Suppressor macrophage (primary cell): Measurements from ENCODE around the gene OLFML3.

Source experiments
- DNase-seq, 4 experiments: peaks; one replicate each; pipeline ENCODE4 v3.0.0-alpha.2; 2020 to 2022

The OLFML3 gene

DNA sequence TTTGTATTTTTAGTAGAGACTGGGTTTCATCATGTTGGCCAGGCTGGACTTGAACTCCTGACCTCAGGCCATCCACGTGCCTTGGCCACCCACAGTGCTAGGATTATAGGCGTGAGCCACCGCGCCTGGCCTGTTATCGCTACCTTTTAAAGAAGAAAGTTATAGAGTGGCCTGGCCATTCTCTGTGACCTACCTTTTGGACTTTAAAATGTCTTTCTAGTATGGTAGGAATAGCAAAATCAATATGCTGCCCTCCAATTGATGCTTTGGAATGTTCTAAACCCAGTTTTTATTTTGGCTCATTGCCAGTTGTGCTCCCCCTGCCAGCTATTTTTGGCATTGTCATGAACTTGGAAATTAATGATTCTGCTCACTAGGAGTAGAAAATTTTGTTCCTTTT, 30.3 kb upstream of the OLFML3 start:
- DNase-seq, result peak in 1 of 4 experiments; percentile 14

DNA sequence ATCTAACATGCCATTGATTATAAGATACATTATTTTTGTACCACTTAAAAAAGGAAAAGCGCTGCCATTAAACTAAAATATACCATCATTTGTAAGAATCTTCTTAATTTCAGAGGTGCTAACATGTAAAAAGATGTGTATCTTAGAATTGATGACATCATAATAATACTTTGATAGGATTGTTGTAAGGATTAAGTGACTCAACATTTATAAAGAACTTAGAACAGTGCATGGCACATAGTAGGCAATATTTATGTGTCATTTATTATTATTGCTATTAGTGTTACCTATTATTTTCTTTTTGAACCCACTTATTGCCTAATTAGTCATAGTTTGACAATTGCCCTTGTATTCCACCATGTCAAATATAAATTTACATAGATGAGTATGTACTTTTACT, 28.4 kb upstream of the OLFML3 start:
- no peak for DNase-seq

DNA sequence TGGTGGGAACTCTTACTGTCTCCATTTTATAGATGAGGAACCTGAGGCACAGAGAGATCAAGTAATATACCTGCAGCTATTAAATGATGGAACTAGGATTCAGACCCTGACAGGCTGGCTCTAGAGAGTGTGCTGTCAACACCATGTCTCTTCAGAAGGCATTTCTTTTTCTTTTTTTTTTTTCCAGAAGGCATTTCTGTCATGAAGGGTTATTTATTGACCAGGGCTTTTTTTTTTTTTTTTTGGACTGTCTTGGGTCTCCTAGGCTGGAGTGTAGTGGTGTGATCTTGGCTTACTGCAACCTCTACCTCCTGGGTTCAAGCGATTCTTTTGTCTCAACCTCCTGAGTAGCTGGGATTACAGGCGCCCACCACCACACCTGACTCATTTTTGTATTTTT, 27.6 kb upstream of the OLFML3 start:
- DNase-seq, result no peak

DNA sequence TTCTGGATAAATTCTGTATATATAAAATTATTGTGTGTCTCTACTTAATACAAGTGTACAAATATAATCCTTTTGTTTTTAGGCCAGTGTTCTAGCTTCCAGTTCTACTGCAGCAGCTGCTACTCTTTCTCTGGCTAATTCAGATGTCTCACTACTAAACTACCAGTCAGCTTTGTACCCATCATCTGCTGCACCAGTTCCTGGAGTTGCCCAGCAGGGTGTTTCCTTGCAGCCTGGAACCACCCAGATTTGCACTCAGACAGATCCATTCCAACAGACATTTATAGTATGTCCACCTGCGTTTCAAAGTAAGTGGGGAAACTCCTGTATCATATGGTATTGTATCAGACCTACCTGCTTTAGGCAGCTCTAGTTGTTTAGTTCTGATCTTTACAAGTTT, 21.3 kb upstream of the OLFML3 start:
- no peak for DNase-seq

DNA sequence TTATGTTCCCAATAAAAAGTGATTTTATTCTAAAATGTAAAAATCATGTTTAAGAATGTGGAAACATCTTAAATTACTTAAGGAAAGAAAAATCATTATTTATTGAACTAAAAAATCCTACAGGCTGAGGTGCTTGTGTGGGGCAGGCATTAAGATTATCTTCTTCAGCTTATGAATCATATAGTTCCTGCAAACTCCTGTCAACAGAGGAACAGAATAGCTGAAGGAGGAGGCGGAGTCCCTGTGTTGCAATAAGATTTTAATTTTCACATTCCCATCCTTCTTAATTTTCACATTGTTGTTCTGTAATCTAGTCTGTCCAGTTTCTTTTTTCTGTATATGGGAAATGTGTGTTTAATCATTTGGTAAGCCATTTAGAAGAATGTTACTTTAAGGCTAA, 20.6 kb upstream of the OLFML3 start:
- peak in 2 of 4 experiments; percentile 12 to 30 for DNase-seq

DNA sequence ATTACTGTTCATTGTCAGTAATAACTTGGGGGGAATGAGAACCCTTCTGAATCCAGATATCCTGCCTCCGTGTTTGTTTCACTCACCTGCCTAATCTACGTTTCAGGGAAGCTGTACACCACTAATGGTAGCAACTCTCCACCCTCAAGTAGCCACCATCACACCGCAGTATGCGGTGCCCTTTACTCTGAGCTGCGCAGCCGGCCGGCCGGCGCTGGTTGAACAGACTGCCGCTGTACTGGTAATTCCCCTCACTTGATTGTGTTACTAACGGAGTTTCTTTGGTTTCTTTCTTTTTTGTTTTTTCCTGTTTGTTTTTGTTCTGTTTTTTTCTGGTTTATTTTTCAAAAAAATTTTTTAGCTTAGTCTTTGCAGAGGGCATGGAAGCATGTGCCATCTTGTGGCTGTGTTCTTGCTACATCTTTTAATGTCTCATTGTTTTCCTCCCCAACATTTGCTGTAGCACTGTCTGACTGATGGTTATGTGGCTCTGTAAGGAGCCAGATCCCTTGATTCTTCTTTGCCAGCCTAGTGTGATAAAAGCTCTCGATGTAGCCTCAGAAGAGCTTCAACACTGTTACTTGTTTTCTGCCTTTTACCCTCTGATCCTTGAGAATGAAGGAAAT, 15.9 kb upstream of the OLFML3 start:
- no peak for DNase-seq

DNA sequence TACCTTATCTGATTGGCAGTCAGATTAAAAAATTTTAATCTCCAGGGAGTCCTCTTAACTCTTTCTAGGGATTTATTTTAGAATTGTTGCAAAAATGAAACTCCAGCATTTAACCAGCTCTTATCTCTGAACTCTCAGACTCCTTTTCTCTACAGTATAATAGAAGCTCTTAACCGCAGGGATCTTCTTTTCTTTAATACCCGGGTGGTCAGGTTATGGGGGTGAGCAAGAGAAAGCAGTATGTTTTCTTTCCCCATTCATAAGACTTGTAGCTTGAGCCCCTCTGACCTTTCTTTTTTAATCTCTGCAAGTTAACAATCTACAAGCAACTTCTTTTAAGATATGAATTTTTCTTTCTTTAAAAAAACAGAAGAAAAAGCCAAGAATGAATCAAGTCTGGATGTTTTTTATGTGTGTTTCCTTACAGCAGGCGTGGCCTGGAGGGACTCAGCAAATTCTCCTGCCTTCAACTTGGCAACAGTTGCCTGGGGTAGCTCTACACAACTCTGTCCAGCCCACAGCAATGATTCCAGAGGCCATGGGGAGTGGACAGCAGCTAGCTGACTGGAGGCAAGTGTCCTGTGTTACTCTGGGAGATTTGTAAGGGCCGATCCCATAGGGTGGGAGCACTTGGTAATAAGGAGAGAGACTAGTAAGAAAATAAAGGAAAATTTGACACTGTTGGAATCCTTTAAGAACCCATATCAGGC, 13.4 kb upstream of the OLFML3 start:
- no peak for DNase-seq

DNA sequence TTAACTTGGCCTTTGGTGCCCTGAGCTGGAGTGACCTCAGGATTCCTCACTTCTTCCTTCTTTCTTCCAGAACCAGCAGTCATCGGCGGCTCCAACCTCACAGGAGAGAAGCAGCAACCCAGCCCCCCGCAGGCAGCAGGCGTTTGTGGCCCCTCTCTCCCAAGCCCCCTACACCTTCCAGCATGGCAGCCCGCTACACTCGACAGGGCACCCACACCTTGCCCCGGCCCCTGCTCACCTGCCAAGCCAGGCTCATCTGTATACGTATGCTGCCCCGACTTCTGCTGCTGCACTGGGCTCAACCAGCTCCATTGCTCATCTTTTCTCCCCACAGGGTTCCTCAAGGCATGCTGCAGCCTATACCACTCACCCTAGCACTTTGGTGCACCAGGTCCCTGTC, 6.3 kb upstream of the OLFML3 start:
- no peak for DNase-seq

DNA sequence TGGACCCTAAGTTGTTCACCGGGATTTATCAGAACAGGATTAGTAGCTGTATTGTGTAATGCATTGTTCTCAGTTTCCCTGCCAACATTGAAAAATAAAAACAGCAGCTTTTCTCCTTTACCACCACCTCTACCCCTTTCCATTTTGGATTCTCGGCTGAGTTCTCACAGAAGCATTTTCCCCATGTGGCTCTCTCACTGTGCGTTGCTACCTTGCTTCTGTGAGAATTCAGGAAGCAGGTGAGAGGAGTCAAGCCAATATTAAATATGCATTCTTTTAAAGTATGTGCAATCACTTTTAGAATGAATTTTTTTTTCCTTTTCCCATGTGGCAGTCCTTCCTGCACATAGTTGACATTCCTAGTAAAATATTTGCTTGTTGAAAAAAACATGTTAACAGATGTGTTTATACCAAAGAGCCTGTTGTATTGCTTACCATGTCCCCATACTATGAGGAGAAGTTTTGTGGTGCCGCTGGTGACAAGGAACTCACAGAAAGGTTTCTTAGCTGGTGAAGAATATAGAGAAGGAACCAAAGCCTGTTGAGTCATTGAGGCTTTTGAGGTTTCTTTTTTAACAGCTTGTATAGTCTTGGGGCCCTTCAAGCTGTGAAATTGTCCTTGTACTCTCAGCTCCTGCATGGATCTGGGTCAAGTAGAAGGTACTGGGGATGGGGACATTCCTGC, 3.9 kb upstream of the OLFML3 start:
- DNase-seq, result peak; percentile 48 to 79 (median 71)

DNA sequence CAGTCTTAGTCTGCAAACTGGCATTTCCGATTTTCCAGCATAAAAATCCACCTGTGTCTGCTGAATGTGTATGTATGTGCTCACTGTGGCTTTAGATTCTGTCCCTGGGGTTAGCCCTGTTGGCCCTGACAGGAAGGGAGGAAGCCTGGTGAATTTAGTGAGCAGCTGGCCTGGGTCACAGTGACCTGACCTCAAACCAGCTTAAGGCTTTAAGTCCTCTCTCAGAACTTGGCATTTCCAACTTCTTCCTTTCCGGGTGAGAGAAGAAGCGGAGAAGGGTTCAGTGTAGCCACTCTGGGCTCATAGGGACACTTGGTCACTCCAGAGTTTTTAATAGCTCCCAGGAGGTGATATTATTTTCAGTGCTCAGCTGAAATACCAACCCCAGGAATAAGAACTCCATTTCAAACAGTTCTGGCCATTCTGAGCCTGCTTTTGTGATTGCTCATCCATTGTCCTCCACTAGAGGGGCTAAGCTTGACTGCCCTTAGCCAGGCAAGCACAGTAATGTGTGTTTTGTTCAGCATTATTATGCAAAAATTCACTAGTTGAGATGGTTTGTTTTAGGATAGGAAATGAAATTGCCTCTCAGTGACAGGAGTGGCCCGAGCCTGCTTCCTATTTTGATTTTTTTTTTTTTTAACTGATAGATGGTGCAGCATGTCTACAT, 2.5 kb upstream of the OLFML3 start:
- peak; percentile 49 to 74 (median 64) for DNase-seq

DNA sequence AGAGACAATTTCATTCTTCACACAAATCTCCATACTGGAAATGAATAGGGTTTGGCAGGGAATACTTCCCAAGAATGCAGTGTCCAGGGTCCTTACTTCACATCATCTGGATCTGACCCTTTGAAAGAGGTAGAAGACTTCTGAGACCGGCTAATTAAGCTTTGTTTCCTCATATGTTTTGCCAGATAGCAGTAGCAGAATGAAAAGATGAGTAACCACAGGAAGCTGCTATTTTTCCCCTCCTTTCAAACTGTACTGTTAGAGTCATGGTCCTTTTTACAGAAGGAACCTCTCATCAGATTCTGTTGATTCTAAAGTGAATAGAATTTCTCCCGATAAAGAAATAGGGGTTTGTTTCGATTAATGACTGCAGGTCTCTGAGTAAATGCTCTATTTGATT, 1.4 kb upstream of the OLFML3 start:
- DNase-seq, result peak in 1 of 4 experiments; percentile 16

DNA sequence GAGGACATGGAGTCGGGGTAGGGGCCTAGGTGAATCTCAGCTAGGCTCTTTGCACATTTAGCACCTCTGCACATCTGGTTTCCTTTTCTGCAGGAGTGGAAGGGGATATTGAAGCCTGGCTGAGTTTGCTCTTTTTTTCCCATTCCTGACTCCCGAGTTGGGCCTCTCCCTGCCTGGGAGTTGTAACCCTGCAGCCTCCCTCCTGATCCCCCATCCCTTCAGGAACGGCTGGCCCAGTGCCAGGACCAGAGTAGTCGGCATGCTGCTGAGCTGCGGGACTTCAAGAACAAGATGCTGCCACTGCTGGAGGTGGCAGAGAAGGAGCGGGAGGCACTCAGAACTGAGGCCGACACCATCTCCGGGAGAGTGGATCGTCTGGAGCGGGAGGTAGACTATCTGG, 836 bp downstream of the OLFML3 start:
- no peak for DNase-seq

DNA sequence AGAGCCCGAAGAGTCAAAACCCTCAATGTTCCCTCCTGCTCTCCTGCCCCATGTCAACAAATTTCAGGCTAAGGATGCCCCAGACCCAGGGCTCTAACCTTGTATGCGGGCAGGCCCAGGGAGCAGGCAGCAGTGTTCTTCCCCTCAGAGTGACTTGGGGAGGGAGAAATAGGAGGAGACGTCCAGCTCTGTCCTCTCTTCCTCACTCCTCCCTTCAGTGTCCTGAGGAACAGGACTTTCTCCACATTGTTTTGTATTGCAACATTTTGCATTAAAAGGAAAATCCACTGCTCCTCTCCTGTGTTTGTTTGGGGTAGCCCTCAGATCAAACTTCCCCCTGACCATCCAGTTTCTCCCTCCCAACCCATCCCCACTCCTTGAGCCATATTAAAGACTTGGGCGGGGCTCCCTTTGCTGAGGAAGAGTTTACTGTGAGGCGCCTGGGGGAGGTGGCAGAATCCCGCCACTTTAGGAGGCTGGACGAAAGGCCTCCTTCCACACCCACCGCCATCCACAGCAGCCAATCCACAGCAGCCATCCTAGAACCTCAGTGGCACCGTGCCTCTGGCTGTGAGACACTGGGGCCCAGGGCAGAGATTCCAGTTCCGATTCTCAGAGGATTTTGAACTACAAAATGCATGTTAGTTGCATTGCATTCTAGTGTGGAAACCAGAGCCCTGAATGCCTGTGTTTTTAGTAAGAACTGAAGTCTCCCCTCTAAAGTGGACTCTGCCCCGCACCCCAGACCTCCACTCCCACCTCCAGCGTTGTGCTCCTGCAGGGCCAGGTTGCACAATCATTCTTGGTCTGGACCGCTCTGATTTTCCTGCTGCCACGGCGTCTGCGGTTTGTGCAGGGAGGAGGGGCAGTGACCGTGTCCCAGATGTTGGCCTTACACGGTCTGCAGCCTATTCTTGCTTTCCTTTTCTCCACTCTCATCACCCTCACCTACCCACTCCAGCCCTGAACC, 3.0 kb downstream of the OLFML3 start:
- DNase-seq, result peak; percentile 8 to 49 (median 39)

DNA sequence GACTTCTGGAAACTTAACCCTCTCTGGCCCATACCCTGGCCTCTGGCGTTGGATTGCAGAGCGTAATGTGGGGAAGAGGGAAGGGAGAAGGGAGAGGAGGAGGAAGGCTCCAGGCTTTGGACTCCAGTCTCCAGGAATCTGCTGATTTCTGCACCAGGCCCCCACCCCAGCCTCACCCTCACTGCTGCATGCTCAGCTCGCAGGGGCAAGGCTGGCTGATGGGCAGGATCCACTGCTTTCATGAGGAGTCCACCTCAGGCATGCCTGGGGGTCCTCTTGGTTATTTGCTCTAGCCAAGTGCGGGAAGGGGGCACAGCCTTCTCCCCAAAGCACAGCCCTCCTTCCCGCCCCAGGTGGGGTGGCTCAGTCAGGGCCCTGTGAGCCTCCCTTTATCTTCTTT, 3.7 kb downstream of the OLFML3 start:
- DNase-seq, result no peak

DNA sequence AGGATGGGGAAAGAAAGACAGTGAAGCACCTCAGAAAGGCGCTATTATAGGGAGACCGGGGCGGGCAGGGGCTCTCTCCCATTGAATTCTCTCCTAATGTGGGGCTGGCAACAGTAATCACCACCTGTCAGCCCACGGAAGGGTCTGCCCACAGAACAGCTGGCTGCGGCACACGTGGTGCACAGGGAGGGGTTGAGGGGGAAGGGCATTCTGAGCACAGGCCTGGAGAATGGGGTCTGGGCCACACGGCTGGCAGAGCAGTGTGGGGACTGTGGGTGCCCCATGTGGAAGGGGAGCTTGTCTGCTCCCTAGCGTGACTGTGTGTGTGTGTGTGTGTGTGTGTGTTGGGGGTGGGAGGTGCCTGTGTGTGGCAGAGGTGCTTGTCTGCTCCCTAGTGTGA, 4.1 kb downstream of the OLFML3 start:
- DNase-seq, result no peak

DNA sequence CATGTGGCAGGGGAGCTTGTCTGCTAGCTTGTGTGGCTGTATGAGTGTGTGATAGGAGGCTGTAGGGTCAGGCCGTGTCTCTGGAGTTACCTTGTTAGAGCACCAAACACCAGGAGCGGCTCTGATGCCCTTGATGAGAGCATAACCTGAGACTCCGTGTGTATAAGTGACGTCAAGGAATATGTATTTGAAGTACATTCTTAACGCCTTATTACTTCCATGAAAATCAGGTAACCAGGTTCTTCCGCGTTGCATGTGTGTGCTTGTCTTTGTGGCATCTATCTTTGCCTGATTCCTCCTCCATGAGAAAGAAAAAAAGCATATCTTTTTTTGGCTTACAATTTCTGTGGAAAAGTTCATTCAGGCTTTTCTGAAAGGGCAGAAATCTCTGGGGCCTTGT, 4.6 kb downstream of the OLFML3 start:
- DNase-seq, result no peak

DNA sequence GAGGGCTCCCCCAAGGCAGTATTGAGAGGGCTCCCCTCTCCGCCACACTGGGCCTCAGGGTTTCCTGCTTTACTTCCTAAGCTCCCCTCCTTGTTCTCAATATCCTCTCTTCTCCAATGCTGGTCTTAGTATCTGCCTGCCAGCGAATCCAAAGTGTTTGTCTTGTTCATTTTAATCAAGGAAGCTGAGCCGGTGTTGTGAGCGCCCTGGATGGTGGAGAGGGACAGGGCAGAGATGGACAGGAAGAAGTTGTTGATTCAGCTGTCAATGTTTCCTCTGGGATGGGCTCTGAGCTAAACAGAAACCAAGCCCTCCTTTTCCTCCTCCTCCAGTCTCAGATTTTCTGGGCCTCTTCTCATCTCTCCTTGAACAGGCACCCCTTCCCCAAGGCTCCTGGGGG, 5.4 kb downstream of the OLFML3 start:
- DNase-seq, result no peak

DNA sequence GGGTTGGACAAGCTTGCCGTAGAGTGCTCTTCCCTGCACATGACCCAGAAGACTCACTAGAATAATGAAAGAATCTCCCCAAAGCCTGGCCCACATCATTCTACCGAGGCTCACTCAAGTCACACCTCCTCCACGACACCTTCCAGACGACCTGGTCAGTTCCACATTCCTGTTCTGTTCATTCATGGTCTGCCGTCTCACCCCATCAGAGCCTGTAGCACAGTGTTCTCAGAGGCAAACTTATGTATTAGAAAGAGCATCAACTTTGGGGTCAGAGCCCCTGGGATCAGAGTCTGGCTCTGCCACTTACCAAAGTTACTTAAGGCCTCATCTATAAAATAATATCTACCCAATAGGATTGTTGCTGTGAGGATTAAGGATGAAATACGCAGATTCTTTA, 7.5 kb downstream of the OLFML3 start:
- no peak for DNase-seq

DNA sequence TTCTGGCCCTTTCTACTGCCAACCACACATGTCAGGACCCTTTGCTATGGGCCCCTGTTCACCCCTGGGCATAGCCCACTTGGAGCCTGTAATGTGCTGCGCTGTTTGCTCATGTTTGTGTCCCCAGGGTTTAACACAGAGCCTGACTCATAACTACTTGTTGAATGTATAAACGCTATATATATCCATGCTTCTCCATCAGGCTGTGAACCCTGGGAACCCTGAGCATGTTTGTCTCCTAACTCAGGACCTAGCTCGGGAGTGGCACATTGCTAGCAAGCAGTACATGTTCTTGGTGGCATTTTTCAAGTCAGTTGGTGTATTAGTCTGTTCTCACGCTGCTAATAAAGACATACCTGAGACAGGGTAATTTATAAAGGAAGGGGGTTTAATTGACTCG, 8.0 kb downstream of the OLFML3 start:
- DNase-seq, result no peak

DNA sequence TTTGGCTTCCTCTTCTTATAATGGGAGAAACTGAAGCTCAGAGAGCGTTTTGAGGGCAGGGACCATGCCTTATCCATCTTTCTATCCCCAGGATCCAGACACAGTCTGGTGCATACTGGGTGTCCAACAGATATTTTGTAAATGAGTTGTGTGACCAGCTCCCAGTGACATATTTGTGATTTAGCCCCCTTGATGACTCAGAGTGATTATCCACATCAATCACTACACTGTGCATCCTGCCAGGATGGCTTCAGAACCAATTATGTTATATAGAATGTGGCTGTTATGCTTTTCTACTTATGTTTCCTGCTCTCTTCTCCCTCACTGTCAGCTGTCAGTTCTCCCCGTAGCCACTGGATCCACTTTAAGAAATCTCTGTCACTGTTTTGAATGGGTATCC, 11.3 kb downstream of the OLFML3 start:
- no peak for DNase-seq

DNA sequence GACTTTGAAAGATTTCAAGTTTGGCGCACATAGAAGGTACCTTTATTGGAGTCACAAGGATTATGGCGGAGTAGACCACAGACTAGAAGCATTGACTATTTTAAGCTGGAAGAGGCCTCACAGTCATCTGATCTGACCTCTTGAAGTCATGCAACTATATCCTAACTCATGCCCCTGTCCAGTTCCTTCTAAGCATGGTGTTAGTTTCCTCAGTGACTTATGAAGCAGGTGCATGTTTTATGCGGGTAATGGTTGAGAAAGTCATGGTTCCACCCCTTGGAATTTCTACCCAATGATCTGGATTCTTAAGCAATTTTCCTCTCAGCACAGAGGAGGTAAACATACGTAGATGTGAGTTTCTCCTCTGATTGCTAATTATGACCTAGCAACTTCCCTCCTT, 11.7 kb downstream of the OLFML3 start:
- DNase-seq, result no peak

DNA sequence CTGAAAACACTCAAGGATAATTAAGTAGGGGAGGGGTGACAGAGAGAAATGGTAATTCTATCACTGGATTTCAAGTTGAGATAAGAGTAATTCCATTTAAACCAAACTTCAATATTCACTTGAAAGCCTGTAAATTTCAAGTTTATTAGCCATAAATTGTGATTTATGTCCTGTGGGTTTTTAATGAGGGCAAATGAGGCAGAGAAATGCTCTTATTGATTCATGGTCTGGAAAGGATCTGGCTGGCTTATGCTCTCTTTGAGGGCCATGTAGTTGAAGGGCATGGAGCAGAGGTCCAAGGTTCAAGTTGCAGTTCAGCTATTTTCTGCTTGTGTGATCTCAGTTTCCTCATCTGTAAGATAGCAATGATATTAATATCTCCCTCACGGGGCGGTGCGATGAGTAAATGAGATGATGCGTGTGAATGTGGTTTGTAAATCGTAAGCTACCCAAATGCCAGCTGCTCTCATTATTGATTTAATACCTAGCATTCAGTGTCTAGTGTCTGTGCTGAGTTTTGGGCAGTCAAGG, 12.3 kb downstream of the OLFML3 start:
- no peak for DNase-seq
